Fibroblast of skin of left quadriceps (primary cell): ENCODE measurements around the gene MVK.

ENCODE experiments used
- DNase-seq, 2 experiments: peaks; one replicate each; pipeline ENCODE4 v3.0.0-alpha.2; 2013; ENCODE audit warnings: low read depth in 2 of 2

The MVK gene

DNA sequence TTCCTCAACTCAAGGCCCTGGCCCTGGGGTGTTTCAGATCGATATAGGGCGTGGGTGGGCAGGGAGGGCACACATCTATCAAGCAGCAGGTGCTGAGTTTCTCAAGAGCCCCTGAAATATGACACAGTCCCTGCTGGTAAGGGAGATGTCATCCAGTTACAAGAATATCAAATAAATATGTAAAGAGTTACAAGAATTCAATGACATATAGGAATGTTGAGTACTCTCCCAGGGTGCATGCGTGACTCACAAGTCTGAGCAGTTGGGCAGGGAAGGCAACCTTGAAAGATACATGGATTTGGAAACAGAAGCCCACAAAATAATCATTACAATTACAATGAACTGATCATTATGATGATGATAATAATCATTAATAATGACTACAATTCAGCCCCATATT is 35.2 kb downstream of the MVK start:
- DNase-seq, result no peak

DNA sequence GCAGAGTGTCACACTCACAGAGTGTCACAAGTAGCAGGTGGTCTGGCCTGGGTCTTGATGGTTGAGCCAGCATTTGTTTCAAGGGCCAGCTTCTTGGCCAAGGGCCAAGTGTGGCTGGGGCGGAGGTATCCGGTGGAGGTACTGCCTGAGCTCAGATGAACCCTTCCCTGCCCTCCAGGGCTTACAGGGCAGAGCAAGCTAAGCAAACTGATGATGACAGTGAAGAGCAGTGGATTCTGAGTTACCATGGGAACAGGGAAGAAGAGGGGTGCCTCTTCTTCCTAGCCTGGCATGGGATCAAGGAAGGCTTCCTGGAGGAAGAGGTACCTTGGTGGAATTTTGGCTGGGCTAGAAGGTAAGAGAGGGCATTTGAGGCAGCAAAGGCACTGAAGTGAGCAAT is 35.7 kb downstream of the MVK start:
- no peak for DNase-seq

DNA sequence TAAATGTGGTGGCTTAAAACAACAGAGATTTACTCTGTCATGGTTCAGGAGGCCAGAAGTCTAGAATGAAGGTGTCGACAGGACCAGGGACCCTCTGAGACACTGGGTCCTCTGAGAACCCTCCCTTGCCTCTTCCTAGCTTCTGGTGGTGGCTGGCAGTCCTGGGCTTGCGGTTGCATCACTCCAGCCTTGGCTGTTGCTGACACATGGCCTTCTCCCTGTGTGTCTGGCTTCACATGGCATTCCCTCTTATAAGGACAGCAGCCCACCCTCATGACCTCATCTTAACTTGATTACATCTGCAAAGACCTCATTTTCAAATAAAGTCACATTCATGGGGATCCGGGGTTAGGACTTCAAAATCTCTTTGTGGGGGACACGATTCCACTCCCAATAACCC is 36.9 kb downstream of the MVK start:
- no peak for DNase-seq

DNA sequence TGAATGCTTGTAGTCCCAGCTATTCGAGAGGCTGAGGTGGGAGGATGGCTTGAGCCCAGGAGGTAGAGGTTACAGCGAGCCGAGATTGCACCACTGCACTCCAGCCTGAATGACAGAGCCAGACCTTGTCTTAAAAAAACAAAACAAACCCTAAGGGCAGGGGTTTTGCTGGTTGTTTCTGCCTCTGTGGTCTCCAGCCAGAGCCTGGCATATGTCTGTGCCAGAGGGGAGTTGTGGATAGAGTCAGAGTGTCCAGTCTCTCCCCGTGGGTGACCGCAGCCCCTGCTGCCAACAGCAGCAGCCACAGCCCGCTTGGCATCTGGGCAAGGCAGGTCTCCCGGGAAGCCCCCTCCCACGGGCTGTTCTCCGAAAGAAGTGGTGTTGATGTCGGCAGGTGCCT is 37.6 kb downstream of the MVK start:
- no peak for DNase-seq

DNA sequence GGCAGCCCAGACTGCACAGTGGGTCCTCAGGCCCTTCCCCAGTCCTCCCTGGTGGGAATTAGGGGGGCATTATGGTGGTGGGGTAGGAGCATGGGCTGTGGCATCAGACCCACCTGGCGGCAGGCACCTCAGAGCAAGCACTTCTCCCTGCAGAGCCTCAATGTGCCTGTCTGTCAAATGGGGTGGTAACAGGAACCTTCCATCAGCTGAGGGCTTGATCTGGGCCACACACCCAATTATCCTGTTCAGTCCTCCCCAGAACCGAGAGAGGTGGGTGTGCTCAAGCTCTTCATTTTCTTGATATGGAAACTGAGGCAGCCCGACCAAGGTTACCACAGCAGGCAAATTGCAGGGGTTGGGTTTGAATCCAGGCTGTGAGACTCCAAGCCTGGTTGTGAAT is 38.4 kb downstream of the MVK start:
- DNase-seq, result no peak

DNA sequence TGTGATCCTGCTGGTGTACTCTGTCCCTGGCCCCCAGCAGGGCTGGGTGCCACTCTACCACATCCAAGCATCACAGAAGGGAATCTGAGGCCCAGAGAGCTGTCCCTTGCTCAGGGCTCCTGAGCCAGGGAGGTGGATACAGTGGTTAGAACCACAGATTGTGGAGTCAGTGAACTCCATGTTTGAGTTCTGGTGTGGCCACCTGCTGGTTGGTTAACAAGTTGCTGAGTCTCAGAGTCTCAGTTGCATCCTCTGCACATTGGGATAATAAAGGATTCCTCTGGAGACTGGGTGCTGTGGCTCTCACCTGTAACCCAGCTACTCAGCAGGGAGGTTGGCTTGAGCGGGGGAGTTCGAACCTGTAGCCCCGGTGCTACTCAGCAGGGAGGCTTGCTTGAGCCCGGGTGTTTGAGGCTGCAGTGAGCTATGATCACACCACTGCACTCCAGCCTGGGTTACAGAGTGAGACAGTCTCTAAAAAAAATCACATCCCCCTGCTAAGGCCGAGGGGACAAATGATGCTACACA is 39.4 kb downstream of the MVK start:
- DNase-seq, result no peak

DNA sequence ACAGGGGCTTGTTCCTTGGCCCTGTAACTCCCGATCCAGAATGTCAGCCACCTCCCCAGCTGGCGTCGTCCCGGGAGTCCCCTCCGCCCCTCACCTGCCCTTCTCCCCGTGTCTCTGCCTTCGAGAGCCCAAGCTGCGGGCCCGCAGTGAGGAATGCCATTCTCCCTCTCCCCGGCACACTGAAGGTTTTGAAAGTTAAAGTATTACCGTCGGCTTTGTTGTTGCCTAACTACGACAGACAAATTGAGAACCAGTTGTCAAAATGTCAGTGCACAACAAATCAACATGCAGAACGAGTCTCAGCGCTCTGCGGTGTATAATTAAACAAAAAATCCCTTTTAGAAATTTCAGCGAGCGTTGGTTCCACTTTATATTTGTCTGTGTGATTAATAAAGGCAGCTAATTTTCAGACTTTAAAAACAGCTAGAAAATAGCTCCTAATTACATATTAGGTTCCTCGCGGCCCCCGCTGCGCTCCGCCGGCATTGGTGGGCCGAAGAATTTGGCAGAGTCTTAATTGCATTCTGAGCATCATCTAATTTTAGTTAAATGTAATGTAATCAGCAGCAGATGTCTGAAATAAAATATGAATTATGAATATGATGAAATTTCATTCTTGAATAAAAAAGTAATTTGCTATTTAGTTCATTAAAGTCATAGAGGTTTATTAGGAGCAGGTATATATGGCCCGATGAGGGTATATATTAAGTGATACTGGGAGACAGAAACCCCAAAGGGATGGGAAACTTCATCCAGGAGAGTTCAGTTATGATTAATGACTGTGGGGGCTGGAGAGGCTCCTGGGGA is 40.3 kb downstream of the MVK start:
- no peak for DNase-seq

DNA sequence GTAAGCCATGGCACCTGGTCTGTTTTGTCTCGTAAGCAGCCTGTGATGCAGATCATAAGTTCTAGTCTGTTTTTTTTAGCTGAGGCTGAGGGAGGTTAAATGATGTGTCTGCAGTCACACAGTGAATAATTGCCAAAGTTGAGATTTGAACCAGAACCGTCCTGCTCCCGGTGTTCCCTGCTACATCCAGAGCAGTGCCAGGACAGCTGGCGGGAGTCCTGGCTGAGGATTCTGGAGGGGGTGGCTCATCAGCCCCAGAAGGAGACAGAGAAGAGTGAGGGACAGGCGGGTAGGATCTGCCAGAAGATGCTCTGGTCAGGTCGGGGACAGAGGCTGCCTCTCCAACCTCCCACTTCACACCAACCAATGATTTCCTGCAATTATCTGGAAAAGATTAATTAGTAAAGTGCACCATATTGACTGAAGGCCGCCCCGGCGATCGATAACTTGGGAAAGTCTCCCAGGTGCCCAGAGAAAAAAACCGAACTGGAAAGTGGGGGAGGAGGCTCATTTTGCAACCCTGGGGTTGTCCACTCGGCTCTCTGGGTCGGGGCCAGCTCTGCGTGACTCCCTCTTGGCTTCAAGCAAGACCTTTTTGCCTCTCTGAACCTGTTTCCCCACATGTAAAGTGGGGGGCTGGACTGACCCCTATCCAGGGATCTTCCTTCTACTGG is 42.1 kb downstream of the MVK start:
- no peak for DNase-seq

DNA sequence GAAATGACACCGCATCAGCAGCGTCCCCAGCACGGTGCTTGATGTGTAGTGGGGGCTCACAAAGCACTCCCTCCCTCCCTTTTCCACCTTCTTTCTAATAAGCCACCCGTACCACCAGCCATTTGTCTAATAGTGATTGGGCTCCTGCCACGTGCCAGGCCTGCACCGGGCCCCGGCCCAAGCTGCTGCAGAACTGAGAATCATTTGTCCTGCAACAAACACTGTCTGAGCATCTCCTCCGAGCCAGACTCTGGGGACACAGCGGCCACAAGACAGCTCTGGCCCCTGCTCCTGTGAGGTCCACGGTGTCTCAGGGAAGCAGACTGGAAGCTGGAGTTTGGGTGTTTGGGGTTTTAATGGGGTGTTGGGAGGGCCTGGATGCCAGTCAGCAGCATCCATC is 43.9 kb downstream of the MVK start:
- no peak for DNase-seq

DNA sequence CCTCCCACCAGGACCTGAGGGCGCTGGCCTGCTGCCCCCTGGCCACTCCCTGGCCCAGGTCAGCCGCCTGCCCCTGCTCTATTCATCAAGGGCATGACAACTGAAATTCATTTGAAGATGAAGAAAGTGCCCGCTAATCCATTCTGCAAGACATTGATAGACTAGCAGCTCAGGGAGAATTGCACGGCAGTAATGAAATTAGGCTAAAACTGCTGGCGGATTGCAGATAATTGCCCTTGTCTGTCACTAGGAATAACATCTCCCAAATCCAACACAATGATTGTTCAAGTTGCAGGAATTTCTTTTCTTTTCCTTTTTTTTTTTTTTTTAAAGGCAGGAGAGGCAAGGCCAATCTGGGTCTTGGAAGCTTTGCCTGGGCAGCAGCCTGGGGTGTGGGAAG is 44.5 kb downstream of the MVK start:
- DNase-seq, result no peak

DNA sequence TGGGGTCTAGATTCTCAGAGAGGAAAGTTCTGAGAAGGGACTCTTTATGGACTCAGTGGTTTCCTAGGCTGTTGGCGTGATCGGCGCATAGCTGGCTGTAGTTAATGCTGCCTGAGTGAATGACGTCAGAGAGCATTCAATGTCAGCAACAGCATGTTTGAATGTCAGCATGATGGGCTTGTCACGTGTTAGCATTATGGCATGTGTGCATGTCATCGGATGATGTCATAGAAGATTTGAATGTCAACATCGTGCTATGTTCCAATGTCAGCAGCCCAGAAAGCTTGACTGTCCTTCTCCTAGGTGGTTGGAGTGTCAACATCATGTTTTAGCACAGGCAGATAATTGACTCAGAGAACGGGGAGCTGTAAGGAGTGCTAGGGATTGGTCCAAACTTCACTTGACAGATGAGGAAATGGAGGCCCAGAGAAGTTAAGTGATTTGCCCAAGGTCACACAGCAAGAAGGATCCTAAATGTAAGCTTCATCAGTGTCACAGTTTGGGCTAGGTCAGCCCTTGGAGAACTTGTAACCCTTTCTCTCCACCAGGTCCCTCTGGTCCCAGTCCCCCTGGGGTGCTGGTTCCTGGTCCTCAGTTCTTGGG is 45.5 kb downstream of the MVK start:
- no peak for DNase-seq

DNA sequence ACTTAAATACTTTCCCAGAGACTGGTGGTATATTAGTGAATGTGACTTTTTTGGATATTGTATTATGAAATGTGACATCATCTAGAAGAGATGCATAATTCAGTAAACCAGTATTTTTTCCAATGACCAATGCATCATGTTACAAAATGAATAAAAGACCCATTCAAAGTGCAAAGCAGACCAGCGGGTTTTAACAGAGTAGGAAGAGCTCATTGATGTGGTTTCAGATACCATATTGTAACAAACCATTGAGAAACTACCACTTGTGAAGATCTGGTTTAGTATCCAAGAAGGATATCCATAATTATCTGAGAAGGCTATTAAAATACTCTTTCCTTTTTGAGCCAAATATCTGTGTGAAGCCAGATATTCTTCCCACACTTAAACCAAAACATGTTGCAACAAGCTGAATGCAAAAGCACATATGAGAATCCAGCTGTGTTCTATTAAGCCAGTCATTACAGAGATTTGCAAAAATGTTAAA is 47.7 kb downstream of the MVK start:
- peak; percentile 45 to 57 for DNase-seq

DNA sequence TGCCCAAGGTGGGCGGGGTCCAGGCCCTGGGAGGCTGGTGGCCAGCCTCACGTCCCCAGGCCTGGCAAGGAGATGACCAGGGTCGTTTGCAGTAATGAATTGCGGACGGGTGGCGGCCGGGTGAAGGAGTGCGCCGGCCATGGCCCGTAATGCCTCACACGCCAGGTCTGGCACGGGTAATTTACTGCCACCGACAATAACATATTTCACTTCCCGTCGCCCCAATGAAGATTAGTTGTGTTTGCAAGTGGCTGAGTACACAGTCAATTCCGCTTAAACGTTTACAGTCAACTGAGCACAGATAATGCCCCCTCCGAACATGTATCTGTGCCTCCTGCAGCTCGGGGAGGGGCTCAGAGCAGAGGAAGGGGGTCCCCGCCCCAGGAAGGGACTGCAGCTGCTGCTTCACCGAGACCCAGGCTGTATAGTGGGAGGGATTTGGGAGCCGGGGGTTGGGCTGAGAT is 48.3 kb downstream of the MVK start:
- no peak for DNase-seq

DNA sequence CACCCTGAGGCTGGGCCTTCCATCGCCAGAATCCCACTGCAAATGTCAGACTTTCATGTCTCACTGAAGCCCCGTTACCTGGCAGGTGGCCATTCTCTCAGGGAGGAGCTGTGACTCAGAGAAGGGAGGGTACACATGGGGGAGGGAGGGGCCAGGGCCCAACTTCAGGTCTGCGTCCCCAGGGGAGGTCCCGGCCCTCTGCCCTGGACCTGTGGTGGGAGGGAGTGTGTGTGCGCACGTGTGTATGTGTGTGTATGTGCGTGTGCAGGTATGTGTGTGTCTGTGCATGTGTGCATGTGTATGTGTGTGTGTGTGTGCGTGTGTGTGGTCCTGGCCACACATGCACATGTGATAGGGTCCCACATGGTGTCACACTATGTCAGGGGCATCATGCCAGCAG is 50.9 kb downstream of the MVK start:
- DNase-seq, result no peak

DNA sequence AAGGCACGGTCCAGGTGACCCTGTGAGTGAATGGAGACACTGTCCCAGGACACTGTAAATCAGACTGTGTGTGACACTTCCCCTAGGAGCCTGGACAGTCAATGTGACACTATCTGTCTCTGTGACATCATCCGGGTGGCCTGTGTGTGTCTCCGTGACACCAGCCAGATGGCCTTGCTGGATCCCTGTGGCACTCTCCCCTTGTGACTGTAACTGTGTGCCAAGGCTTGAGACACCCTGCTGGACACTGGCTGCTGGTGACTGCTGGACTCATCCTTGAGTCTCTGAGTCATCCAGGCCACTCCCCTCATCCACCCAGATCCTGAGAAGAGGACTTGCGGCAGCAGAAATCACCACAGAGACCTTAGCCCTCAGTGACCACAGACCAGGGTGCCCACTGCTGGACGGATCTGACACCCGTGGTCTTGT is 51.6 kb downstream of the MVK start:
- no peak for DNase-seq

DNA sequence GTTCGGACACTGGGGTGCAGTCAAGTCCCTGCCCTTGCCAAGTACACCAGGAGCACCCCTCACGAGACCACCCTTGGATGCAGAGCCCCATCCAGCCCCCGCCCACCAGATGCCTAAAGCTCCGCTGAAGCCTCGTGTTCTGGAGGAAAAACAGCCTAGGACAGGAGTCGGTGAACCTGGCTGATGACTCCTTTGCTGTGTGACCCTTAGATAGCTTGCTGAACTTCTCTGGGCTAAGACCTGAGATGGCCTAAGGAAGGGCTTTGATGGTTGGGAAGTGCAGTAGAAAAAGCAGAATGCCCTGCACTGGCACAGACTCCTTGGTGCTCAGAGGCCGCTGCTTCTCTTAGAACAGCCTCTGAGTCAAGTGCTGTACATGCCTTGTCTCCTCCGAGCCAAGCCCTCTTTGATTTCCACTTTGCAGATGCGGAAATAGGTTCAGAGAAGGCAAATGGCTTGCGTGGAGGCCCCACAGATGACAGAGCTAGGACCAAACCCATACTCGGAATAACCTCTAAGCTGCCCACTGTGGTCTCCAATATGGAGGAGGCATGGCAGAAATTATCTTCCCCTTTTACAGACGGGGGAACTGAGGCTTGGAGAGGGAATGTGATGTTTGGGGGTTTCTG is 52.3 kb downstream of the MVK start:
- DNase-seq, result no peak

DNA sequence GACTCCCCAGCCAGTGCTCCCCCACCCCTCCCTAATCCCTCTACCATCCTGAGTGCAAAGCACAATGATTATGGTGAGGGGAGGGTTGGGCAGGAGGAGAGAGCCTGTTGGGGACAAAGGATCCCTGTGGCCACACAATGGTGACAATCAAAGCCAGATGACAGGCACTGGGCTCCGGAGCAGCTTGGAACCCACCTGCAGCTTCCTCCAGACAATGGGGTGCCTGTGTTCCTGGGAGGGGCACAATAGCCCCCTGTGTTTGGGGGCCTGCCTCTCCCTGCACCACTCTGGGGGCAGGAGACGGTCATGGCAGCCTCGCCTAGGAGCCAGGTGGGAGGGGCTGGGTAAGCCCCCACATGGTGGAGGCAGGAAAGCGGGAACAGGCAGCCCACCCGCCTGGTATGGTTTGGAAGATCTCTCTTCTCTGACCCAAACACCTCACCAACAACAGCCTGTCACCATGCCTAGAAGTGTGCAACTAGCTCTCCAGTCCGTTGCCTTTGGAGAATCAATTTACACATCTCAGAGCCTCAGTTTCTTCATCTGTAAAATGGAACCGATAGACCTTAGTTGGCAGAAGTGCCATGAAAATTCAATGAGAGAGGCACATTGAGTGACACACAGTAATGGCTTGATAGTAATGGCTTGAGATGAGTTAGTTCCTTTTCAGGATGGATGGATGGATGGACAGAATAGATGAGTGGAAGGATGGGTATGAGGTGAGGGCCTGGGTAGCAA is 53.0 kb downstream of the MVK start:
- DNase-seq, result no peak

DNA sequence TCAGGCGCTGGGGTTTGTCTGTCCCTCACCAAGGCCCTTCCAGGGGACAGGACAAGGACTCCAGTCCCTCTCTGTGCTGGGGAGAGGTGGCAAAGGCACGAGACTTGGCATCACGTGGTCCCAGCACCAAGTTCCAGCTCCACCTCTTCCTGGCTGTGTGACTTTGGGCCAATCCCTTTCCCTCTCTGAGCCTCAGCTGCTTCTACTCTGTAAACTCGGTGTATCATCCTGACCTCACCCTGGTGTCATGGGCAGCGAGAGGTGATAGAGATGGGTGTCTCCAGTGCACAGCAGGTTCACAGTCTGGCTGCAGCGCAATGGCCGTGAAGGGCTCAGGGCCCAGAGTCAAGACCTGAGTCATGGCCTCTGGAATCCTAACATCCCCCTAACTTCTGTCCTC is 54.0 kb downstream of the MVK start:
- DNase-seq, result no peak

DNA sequence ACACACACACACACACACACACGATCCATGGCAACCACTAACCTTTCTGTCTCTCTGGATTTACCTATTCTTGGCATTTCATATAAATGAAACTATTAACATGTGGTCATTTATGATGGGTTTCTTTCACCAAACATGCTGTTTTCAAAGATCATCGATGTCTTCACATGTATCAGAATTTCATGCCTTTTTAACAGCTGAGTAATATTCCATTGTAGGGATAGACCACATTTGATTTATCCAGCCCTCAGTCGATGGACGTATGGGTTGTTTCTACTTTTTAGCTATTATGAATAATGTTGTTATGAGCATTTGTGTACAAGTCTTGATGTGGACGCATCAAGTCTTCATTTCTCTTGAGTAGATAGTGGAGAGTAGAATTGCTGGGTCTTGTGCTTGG is 56.5 kb downstream of the MVK start:
- DNase-seq, result no peak

DNA sequence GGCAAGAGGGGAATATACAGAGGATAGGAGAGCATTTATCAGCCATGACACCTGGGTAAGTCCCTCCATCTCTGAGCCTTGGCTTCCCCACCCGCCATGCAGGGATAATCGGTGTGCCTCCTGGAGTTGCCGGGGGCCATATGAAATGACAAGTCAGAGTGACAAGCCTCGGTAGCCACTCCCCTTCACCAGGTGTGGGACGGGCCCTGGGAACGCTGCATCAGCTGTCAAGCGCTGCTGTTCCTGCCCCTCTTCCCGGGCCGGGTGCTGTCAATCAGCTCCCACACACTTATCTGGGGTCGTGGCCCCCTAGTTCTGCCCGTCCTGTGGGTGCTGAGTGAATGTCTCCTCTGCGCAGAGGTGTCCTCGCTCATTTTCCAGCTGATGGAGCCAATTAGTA is 57.2 kb downstream of the MVK start:
- DNase-seq, result no peak

DNA sequence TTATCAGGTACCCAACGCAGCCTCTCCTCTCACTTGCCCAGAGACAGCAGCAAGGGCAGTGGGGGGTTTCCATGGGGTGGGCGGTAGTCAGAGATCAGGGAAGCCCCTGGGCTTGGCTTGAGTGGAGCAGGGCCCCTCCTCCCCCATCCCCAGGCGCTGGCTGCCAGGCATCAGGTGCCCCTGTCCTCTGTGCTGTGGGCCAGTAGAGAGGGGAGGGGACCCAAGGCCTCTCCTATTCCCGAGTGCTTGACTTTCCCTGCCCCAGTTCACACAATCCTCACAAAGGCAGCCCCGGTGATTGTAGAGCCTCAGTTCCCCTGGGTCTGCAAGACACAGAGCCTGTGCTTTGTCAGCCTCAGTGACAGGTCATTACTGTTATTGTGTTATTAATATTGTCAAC is 57.7 kb downstream of the MVK start:
- no peak for DNase-seq

DNA sequence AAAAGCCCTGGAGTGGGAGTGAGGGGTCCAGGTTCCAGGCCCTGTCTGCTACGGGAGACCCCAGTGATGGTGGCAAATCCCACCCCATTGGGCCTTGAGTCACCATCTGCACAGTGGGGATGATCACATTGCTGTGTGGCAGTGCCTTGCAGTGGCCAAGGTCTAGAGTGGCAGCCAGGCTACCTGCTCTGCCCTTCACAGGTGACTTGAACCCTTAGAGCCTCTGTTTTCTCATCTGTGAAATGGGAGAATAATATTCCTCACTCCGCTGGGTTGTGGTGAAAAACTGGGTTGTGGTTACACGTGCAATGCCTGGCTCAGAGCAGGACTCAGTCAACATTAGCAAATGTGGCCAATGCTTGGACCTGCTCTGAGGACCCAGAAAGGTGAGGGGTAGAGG is 58.2 kb downstream of the MVK start:
- no peak for DNase-seq
